AG04449 (cell line): ENCODE measurements around the gene RFX6.
"Not testable (repeated sequence)": the region's sequence is repeated elsewhere in the genome, so short reads cannot be mapped to it uniquely, and the experiment has no call there.

Experiments
- CTCF ChIA-PET: fragments of 350-600 bp; formaldehyde crosslinking; extraction: SDS; loops from one replicate; lab custom pipeline; 2021; ENCODE audit warnings: antibody characterized with exemption; lab: Yijun Ruan, JAX
- POLR2A ChIA-PET: fragments of 400-600, 350-600 bp; formaldehyde crosslinking; extraction: SDS; loops from one replicate; lab custom pipeline; 2020; ENCODE audit warnings: antibody characterized with exemption, inconsistent platforms; lab: Yijun Ruan, JAX
- DNase-seq: peaks from one replicate; pipeline ENCODE4 v3.0.0-alpha.2; 2010; ENCODE audit warnings: low read depth, low spot score
- H3K4me3 ChIP-seq: 2 replicates; pipeline ENCODE4 v1.5.1; 2011; ENCODE audit warnings: low read depth, mild to moderate bottlenecking, control low read depth, low read length
- TF ChIP-seq, protein P1 (sequence below): IDR thresholded peaks from one replicate; pipeline ENCODE4 v1.5.1; 2011; ENCODE audit warnings: mild to moderate bottlenecking, moderate library complexity, low read length, control low read depth, inconsistent platforms; ENCODE audit not compliant: insufficient read depth; ENCODE audit errors: missing control alignments

Gene RFX6, protein sequence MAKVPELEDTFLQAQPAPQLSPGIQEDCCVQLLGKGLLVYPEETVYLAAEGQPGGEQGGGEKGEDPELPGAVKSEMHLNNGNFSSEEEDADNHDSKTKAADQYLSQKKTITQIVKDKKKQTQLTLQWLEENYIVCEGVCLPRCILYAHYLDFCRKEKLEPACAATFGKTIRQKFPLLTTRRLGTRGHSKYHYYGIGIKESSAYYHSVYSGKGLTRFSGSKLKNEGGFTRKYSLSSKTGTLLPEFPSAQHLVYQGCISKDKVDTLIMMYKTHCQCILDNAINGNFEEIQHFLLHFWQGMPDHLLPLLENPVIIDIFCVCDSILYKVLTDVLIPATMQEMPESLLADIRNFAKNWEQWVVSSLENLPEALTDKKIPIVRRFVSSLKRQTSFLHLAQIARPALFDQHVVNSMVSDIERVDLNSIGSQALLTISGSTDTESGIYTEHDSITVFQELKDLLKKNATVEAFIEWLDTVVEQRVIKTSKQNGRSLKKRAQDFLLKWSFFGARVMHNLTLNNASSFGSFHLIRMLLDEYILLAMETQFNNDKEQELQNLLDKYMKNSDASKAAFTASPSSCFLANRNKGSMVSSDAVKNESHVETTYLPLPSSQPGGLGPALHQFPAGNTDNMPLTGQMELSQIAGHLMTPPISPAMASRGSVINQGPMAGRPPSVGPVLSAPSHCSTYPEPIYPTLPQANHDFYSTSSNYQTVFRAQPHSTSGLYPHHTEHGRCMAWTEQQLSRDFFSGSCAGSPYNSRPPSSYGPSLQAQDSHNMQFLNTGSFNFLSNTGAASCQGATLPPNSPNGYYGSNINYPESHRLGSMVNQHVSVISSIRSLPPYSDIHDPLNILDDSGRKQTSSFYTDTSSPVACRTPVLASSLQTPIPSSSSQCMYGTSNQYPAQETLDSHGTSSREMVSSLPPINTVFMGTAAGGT

DNA sequence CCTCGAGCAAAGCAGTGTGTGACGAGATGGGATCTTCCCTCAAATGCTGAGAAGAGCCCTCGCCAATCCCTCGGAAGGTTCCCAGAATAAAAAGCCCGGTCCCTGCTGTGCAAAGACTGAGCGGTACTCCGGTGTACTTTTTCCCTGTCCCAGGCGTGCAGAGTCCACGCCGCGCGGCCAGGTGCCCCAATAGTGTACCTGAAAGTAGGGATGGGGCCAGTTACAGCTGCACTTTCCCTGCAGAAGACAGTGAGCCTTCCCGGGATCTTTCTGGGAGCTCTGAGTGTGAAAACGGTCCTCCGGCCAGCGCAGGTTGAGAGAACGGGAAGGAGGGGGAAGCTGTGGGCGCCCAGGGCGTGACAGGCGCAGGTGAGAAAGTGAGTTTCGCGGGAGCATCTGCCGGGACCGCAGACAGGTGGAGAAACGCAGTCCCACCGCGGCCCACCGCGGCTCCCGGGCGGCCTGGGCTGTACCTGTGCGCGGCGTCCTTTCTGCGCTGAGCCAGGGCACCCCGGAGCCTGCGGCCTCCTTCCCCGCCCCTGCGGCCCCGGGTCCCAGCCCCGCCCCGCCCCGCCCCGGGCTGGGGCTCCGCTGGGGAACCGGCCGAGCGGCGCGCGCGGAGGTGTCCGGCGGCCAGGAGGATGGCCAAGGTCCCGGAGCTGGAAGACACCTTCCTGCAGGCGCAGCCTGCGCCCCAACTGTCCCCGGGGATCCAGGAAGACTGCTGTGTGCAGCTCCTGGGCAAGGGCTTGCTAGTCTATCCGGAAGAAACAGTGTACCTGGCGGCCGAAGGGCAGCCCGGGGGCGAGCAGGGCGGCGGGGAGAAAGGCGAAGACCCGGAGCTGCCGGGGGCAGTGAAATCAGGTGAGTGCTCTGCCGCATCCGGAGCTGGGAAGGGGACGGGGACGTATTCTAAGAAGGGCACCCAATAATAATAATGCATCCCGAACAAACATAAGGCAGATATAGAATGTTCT is at the start of gene RFX6:
Gene RFX6, plus strand, starts transcription at position 608 of the 977 bp plus-strand sequence. Its CDS starts 34 bp downstream, at position 642.
- TF ChIP-seq, protein P1, sequence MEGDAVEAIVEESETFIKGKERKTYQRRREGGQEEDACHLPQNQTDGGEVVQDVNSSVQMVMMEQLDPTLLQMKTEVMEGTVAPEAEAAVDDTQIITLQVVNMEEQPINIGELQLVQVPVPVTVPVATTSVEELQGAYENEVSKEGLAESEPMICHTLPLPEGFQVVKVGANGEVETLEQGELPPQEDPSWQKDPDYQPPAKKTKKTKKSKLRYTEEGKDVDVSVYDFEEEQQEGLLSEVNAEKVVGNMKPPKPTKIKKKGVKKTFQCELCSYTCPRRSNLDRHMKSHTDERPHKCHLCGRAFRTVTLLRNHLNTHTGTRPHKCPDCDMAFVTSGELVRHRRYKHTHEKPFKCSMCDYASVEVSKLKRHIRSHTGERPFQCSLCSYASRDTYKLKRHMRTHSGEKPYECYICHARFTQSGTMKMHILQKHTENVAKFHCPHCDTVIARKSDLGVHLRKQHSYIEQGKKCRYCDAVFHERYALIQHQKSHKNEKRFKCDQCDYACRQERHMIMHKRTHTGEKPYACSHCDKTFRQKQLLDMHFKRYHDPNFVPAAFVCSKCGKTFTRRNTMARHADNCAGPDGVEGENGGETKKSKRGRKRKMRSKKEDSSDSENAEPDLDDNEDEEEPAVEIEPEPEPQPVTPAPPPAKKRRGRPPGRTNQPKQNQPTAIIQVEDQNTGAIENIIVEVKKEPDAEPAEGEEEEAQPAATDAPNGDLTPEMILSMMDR = no peak
- H3K4me3 ChIP-seq = no peak within 1 kb of the TSS
- POLR2A ChIA-PET = no interaction called here
- CTCF ChIA-PET = no interaction called here
- no peak for DNase-seq

DNA sequence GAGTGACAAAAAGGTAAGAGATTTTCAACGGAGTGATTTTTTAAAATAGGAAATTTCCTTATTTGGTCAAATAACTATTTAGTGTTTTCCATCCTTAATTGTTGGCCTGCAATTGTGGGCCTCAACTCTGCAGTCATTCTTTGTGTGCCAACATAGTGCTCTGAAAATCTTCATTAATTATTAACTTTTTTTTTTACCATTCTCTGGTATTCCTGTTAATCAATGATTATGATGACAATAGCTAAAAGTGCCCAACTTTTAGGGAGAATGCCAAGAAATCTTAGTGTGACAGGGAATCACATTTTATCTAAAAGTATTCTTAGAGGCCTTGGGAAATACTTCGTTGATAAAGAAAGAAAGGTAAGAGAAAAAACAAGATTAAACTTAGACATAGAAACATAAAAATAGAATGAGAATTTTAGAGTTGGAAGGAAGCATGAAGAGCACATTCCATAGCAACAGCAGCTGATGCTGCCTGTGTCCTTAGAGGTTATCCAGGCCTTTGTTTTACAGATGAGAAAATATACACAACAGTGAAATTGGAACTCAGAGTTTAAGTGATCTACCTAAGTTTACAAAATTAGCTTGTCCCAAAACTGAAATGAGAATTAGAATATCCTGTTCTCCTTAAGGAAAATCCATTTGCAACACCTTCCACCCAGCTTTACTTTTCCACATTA is 49.3 kb upstream of the RFX6 start:
- no peak overlapping the region for H3K4me3 ChIP-seq
- ChIA-PET CTCF (no interaction called here), POLR2A (no interaction called here)
- DNase-seq = no peak
- TF ChIP-seq, protein P1 = no peak

DNA sequence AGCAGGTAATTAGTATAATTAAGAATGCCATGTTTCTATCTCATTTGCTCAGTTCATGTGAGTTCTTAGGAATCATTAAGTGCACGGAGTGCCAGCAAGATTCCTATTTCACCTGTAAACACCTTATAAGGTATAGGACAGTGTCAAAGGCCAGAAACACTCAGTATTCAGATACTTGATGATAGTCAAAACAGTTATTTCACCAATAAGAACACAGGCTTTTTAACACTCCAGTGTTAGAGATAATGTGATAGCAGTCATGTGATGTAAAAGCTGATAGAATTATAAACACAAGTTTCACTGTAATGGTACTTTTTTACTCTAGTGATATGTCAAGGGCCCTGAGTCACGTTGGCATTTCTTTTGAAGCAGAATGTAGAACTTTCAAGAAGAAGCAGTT is 48.1 kb upstream of the RFX6 start, which contains the start of gene GPRC6A:
Gene GPRC6A, minus strand, starts transcription at position 101 of the 400 bp plus-strand sequence. Its CDS starts 70 bp downstream, at position 31.
- H3K4me3 ChIP-seq = no peak within 1 kb of the TSS
- CTCF ChIA-PET = no interaction called here
- DNase-seq = no peak
- POLR2A ChIA-PET = no interaction called here
- TF ChIP-seq, protein P1 = no peak

DNA sequence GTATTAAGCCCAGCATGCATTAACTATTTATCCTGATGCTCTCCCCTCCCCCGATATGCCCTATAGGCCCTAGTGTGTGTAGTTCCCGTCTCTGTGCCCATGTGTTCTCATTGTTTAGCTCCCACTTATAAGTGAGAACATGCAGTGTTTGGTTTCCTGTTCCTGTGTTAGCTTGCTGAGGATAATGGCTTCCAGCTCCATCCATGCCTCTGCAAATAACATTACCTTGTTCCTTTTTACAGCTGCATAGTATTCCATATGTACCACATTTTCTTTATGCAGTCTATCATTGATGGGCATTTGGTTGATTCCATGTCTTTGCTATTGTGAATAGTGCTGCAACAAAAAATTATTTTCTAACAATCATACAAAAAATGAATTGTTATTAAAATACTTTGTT is 42.5 kb upstream of the RFX6 start:
- POLR2A ChIA-PET, DNase-seq, H3K4me3 ChIP-seq, CTCF ChIA-PET: not testable (repeated sequence)

DNA sequence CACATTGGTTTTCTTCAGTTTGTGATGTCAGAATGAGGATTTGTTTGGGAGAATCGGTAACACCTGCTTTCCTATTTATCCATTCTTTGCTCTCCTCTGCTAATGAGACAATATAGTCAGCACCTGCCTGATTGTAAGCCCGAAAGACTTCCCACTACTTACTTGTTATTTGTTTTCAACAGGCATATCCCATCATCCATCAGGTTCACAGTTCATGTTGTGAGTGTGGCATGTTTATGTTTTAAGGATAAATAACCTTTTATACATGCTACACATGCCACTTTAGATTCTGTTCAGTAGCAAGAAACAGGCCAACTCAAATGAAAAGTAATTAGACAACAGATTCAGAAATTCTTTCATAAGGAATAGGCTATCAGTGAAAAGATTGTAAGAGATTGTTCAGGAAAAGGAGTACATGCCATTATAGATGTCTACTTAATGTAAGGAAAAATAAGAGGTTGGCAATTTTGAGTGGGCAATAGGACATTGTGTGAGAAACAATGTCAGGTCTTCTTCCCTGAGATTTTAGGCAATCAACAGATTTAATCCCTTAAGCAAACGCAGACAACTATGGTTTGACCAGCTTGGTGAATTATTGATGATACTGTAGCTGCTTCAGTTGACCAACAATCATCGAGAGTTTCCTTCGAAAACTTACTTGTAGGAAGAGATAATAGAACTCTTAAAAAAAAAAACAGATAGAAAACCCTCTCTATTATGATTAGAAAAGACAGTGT is 40.3 kb upstream of the RFX6 start:
- TF ChIP-seq, protein P1 = no peak
- H3K4me3 ChIP-seq = no peak overlapping the region
- DNase-seq = no peak
- CTCF ChIA-PET = interaction anchor here (1.8 kb wide), 1 partner anchor 10 kb away, joined by 6 read pairs; no protein-coding TSS in a partner anchor
- POLR2A ChIA-PET = no interaction called here
